ENCODE data around the gene LARGE1.

Gene LARGE1

DNA sequence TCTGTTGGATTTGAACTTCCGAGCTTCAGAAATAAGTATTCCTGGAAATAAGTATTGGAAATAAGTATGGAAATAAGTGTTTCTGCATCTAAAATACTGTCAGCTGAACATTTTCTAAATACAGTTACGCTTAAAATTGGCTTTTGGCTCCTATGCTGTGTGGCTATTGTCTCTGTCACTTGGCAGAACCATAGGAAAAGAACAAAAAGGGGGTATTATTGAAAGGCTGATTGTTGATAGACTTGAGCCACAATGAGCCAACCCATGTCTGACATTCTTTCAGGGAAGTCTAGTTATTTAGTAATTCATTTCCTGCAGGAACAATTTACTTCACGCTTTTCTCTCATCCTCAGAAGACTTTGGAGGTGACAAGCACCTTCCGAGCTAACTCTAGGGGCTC lies 32.5 kb upstream of the LARGE1 start:
- H3K9me2 ChIP-seq (replicated peaks; ENCODE audit: insufficient read depth, low read length), result no peaks in the 10 kb centered on the region
- H3F3A ChIP-seq (ENCODE audit: insufficient read depth), result no peaks in the 10 kb centered on the region
- H2AFZ ChIP-seq (ENCODE audit: low read depth, low read length, severe bottlenecking), result no peak overlapping the region
- H3K4me2 ChIP-seq (ENCODE audit: low read depth, low read length, poor library complexity, severe bottlenecking), result no peak overlapping the region
- H3K9me3 ChIP-seq (ENCODE audit: insufficient read depth, low read length), result no peaks in the 10 kb centered on the region
- H3K4me3 ChIP-seq (ENCODE audit: insufficient read depth, low read length, poor library complexity, severe bottlenecking), result no peak overlapping the region
- no peak overlapping the region for H3K27ac ChIP-seq (ENCODE audit: low read depth, low read length)
- no peaks in the 10 kb centered on the region for H3K36me3 ChIP-seq (ENCODE audit: low read length)
- no peak for TF ChIP-seq EZH2phosphoT487 (conservative IDR thresholded peaks at IDR 0.05; ENCODE audit: low read length)
- TF ChIP-seq, protein P1, sequence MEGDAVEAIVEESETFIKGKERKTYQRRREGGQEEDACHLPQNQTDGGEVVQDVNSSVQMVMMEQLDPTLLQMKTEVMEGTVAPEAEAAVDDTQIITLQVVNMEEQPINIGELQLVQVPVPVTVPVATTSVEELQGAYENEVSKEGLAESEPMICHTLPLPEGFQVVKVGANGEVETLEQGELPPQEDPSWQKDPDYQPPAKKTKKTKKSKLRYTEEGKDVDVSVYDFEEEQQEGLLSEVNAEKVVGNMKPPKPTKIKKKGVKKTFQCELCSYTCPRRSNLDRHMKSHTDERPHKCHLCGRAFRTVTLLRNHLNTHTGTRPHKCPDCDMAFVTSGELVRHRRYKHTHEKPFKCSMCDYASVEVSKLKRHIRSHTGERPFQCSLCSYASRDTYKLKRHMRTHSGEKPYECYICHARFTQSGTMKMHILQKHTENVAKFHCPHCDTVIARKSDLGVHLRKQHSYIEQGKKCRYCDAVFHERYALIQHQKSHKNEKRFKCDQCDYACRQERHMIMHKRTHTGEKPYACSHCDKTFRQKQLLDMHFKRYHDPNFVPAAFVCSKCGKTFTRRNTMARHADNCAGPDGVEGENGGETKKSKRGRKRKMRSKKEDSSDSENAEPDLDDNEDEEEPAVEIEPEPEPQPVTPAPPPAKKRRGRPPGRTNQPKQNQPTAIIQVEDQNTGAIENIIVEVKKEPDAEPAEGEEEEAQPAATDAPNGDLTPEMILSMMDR (IDR thresholded peaks at IDR 0.05; ENCODE audit: insufficient read depth, low read length, poor library complexity, severe bottlenecking), result no peak
- H4K20me1 ChIP-seq (ENCODE audit: low read depth, low read length), result no peaks in the 10 kb centered on the region
- H3K9ac ChIP-seq (ENCODE audit: low read length), result no peak overlapping the region
- no peaks in the 10 kb centered on the region for H3K79me2 ChIP-seq (ENCODE audit: insufficient read depth, low read length)
- H3K27me3 ChIP-seq (ENCODE audit: low read length), result no peaks in the 10 kb centered on the region

DNA sequence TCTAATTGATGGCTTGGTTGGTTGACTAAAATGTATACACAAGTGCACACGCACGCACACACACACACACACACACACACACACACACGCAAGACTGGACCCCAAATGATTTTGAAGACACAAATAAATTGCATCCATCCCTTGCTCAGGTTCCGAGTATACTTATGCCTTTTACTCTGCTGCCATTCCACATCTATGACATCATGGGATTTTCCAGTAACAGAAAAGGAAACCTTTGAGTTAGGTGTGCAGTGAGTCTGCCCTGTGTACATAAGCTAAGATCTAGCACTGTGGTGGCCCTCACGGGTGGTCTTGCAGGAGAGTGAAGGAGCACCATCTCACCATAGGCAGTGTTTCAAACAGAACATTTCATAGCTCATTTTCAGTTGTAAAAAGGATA lies 20.5 kb upstream of the LARGE1 start:
- no peak overlapping the region for H3K27ac ChIP-seq (ENCODE audit: low read depth, low read length)
- H3K9me2 ChIP-seq (replicated peaks; ENCODE audit: insufficient read depth, low read length), result no peaks in the 10 kb centered on the region
- H3K9me3 ChIP-seq (ENCODE audit: insufficient read depth, low read length), result peaks cover 4% of the 10 kb centered on the region; the same call in 1 of the 2 replicates
- H3K4me3 ChIP-seq (ENCODE audit: insufficient read depth, low read length, poor library complexity, severe bottlenecking), result no peak overlapping the region
- H3K27me3 ChIP-seq (ENCODE audit: low read length), result no peaks in the 10 kb centered on the region
- no peak overlapping the region for H3K9ac ChIP-seq (ENCODE audit: low read length)
- H3F3A ChIP-seq (ENCODE audit: insufficient read depth), result no peaks in the 10 kb centered on the region
- H3K79me2 ChIP-seq (ENCODE audit: insufficient read depth, low read length), result no peaks in the 10 kb centered on the region
- H4K20me1 ChIP-seq (ENCODE audit: low read depth, low read length), result no peaks in the 10 kb centered on the region
- H3K36me3 ChIP-seq (ENCODE audit: low read length), result no peaks in the 10 kb centered on the region
- no peak overlapping the region for H3K4me2 ChIP-seq (ENCODE audit: low read depth, low read length, poor library complexity, severe bottlenecking)
- no peak overlapping the region for H2AFZ ChIP-seq (ENCODE audit: low read depth, low read length, severe bottlenecking)
- TF ChIP-seq EZH2phosphoT487 (conservative IDR thresholded peaks at IDR 0.05; ENCODE audit: low read length), result no peak
- TF ChIP-seq, protein P1 (IDR thresholded peaks at IDR 0.05; ENCODE audit: insufficient read depth, low read length, poor library complexity, severe bottlenecking), result no peak

DNA sequence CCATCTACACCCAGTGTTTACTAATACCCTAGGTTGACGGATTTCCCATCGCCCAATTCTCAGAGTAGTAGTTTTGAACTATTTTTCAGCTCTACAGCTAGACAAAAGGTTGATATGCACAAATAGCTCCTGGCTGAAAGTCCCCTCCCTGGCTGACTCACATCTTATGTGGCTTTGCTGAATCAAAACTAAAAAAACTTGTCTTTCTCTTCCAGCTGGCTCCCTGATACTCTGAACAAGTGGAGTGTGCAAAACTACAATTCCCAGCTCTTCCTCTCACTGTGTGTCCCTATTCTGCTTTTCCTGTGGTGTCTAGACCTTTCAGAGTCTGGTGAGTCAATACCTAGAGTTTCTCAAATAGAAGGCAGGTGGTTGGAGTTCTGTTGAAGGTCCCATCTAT lies 12.7 kb upstream of the LARGE1 start:
- Histone ChIP-seq H3K4me3 (ENCODE audit: insufficient read depth, low read length, poor library complexity, severe bottlenecking) (no peak overlapping the region), H3K27ac (ENCODE audit: low read depth, low read length) (no peak overlapping the region), H4K20me1 (ENCODE audit: low read depth, low read length) (no peaks in the 10 kb centered on the region), H3K4me2 (ENCODE audit: low read depth, low read length, poor library complexity, severe bottlenecking) (no peak overlapping the region), H3K27me3 (ENCODE audit: low read length) (no peaks in the 10 kb centered on the region), H3K79me2 (ENCODE audit: insufficient read depth, low read length) (no peaks in the 10 kb centered on the region), H3K9ac (ENCODE audit: low read length) (no peak overlapping the region), H3K36me3 (ENCODE audit: low read length) (no peaks in the 10 kb centered on the region), H2AFZ (ENCODE audit: low read depth, low read length, severe bottlenecking) (no peak overlapping the region), H3F3A (ENCODE audit: insufficient read depth) (no peaks in the 10 kb centered on the region), H3K9me2 (replicated peaks; ENCODE audit: insufficient read depth, low read length) (no peaks in the 10 kb centered on the region), H3K9me3 (ENCODE audit: insufficient read depth, low read length) (no peaks in the 10 kb centered on the region)
- TF ChIP-seq, protein P1 (IDR thresholded peaks at IDR 0.05; ENCODE audit: insufficient read depth, low read length, poor library complexity, severe bottlenecking), result no peak
- TF ChIP-seq EZH2phosphoT487 (conservative IDR thresholded peaks at IDR 0.05; ENCODE audit: low read length), result no peak

Measured in SU-DHL-6 (cell line).